Activated effector memory CD4-positive, alpha-beta T cell treated with Interleukin-2 at 50 U/mL for 16 hours (primary cell): ENCODE data around the gene TRAFD1.
"Not testable (repeated sequence)": the region's sequence is repeated elsewhere in the genome, so short reads cannot be mapped to it uniquely, and the experiment has no call there.

ENCODE experiments used
- DNase-seq: peaks from one replicate; pipeline ENCODE4 v3.0.0-alpha.2; 2020

Gene TRAFD1, protein sequence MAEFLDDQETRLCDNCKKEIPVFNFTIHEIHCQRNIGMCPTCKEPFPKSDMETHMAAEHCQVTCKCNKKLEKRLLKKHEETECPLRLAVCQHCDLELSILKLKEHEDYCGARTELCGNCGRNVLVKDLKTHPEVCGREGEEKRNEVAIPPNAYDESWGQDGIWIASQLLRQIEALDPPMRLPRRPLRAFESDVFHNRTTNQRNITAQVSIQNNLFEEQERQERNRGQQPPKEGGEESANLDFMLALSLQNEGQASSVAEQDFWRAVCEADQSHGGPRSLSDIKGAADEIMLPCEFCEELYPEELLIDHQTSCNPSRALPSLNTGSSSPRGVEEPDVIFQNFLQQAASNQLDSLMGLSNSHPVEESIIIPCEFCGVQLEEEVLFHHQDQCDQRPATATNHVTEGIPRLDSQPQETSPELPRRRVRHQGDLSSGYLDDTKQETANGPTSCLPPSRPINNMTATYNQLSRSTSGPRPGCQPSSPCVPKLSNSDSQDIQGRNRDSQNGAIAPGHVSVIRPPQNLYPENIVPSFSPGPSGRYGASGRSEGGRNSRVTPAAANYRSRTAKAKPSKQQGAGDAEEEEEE

DNA sequence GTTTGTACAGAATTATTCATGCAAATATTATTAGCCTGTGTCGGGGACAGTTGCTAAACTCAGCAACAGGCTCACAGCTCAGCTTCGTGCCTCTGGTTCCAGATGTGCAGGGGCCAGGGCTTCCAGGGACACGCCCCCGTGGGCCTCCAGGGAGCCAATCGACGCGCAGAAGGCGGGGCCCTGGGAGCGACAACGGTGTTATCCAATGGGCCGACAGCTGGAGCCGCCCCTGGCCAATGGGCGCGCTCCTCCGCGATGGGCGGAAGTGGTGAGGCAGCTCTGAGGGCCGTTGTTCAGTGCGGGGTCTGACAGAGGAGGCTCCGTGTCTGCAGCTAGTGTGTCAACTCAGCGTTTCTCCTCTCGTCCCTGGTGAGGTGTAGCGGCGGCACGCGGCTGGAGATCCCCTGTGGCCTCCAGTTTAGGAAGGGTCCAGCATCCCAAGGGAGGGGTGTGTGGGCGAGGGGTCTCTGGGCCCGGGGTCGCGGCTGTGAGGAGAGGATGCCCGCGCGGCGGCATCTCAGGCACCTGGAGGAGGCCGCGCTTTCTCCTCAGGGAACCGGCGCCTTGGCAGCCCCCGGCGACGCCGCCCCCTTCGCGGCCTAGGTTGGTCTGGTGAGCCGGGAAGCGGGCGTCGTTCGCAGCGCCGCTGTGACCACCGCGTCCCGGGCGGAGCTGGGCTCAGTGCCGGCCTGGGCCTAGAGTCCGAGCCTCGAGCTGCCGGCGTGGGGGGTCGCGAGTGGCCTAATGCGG is at the start of gene TRAFD1:
Gene TRAFD1 (plus strand): TSS at position 311 of the 750 bp plus-strand sequence. CDS start 4,963 bp downstream, outside the sequence.
- peak; percentile 99 for DNase-seq

DNA sequence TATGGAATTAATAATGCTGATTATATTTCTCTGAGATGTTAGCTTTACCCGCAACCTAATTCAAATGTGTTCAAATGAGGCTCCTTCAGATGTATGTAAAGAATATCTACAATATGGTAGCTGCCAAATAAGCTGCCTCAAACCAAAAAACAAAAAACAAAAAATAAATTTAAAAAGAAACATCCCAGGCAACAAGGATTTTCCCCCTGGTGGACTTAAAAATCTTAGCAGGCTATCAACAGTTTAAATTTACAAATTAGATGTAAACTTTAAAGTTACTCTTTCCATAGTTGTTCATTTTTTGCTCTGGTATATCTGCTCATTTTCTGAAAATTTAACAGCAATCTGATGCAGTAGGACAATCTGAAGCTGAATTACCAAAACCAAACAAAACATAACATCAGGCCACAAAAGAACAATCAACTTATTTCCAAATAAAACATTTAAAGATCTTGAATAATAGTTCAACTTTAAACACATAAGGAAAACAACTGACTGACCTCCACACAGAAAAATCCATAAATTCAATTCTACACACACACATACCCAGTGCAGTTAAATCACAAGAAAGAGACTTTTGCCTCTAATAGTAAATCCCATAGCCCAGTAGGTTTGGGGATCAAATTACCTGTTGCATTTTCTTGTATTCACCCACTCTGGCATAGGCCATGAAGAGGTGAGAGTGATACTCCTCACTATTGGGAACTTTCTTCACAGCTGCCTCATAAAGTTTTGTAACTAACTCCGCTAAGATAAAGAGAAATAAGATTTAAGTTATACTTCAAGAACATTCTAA is 38.1 kb upstream of the TRAFD1 start:
- no peak for DNase-seq

DNA sequence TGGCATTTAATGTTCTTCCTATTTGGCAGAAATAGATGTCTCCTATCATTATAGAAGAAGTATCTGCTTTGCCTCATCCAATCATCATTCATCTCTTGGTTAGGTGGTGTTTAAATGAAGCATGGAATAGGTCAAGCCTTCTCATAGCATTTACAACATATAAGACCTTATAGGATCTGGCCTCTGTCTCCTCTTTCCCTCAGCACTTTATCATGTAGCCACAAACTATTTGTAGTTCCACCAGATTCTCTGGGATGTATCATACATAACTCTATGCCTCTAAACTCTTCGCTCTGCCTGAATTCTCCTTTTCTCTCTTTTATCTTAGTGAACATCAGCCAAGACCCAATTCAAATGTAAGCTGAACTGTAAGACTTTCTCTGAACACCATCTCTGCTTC is 37.5 kb upstream of the TRAFD1 start:
- DNase-seq, result no peak

DNA sequence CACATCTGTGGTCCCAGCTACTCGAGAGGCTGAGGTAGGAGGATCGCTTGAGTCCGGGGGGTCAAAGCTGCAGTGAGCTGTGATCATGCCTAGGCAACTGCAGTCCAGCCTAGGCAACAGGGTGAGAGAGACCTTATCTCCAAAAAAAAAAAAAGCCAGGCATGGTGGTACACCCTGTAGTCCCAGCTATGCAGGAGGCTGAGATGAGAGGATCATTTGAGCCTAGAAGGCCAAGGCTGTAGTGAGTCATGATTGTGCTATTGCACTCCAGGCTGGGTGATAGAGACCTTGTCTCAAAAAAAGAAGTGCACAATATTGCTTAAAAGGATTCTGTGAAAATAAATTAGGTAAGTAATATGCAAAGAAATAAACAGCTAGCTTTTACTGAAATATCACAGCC is 33.8 kb upstream of the TRAFD1 start:
- DNase-seq, result no peak

DNA sequence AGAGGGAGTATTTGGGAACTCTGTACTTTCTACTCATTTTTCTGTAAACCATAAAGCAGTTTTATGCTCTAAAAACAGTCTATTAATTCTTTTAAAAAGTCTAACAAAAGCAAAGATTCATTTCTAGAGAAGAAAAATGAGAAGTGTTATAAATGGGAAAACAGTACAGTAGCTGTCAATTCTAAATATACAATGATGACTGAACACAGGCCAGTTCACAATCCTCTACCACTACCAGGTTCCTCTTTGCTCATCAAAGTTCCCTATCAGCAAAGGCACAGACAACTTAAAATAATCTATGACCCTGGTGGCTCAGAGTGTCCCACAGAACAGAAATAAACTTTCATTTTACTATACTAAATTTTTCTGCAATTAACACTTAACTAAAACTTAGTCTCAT is 29.3 kb upstream of the TRAFD1 start:
- DNase-seq, result no peak

DNA sequence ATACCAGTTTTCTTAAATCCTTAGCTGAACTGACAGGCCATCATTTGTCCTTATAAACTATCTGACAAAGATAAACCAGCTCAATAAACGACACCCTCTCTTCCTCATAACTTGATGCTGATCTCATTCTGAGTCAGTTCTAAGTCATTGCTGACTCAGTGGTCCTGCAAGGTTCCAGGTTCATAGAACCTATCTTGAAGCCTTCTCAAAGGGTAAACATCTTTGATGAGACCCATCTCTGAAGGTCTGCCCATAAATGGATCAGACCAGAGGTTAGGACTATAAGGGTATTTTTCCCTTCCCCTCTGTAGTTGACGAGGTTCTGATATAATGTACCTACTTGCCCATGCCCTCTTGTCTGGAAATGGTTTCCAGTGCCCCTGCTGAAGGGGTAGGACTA is 28.7 kb upstream of the TRAFD1 start:
- DNase-seq, result no peak

DNA sequence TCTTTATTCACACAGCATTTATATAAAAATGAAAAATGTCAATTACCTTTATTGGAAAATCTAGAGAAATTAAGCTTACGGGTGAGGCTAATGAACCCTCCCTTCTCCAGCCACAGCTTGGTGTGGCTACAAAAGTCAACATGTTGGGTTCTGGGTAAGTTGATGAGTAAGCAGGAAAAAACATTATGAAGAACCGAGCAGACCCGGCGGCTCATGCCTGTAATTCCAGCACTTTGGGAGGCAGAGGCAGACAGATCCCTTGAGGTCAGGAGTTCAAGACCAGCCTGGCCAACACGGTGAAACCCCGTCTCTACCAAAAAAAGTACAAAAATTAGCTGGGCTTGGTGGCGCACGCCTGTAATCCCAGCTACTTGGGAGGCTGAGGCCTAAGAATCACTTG is 27.7 kb upstream of the TRAFD1 start:
- DNase-seq, result no peak

DNA sequence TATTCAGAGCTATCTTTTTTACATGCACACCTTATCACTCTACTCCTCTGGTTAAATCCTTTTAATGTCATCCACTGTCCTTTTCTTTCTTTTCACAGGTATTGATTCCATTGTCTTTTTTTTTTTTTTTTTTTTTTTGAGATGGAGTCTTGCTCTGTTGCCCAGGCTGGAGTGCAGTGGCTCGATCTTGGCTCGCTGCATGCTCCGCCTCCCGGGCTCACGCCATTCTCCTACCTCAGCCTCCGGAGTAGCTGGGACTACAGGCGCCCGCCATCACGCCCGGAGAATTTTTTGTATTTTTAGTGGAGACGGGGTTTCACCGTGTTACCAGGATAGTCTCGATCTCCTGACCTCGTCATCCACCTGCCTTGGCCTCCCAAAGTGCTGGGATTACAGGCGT is 24.9 kb upstream of the TRAFD1 start:
- DNase-seq, result not testable (repeated sequence)

DNA sequence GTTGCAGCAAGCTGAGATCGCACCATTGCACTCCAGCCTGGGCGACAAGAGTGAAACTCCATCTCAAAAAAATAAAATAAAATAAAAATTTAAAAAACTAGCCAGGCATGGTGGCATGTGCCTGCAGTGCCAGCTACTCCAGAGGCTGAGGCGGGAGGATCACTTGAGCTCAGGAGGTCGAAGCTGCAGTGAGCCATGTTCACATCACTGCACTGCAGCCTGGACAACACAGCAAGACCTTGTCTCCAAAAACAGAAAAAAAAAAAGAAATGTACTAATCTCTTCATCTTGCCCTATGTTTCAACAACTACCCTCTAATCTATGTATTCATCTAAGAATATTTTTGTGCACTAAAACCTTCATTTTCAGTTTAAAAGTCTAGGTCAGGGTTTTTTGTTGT is 23.2 kb upstream of the TRAFD1 start:
- no peak for DNase-seq

DNA sequence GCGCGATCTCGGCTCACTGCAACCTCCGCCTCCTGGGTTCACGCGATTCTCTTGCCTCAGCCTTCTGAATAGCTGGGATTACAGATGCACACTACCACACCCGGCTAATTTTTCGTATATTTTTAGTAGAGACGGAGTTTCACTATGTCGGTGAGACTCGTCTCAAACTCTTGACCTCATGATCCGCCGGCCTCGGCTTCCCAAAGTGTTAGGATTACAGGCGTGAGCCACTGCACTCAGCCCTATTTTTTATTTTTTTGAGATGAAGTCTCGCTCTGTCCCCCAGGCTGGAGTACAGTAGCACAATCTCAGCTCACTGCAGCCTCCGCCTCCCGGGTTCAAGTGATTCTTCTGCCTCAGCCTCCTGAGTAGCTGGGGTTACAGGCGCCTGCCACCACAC is 22.6 kb upstream of the TRAFD1 start:
- not testable (repeated sequence) for DNase-seq

DNA sequence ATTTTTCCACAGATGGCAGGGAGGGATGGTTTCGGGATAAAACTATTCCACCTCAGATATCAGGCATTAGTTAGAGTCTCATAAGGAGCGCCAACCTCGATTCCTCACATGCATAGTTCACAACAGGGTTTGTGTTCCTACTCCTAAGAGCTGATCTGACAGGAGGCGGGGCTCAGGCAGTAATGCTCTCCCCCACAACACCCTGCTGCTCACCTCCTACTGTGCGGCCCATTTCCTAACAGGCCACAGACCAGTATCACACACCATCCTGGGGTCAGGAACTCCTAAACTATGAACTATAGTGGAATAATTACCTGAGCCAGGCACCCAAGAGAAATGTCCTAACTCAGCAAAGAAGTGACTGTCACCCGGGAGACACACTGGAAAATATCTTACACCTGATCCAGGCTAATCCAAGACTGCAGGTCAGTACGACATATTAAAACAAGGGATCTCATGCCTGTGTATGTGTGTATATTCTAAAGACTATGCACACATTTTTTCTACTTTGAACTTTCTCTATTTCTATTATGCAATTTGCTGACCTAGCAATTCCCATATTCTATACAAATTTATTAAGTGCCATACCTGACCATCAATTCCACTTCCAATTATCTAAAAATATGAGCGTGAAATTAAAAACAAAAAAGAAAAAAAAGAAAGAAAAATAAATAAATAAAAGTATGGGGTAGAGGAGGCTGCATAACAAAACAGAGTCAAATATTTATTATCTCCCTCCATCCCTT is 21.4 kb upstream of the TRAFD1 start:
- no peak for DNase-seq

DNA sequence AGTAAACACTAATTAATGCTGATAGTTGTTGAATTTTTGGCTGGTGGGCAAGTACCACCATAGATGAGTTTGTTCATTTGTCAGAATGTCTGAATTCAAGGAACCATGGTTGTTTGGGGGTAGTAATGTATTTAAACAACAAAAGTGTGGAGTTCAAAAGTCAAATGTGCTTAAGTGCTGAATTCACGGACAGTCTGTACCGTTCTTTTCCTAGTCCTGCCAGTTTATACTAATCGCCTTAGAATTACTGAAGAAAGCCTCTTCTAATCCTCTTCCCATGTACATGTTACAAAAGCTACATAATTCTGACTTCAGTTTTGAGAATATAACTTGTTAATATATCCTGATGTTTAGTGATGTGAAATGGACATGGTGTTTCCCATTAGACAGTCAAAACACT is 19.5 kb upstream of the TRAFD1 start:
- DNase-seq, result no peak

DNA sequence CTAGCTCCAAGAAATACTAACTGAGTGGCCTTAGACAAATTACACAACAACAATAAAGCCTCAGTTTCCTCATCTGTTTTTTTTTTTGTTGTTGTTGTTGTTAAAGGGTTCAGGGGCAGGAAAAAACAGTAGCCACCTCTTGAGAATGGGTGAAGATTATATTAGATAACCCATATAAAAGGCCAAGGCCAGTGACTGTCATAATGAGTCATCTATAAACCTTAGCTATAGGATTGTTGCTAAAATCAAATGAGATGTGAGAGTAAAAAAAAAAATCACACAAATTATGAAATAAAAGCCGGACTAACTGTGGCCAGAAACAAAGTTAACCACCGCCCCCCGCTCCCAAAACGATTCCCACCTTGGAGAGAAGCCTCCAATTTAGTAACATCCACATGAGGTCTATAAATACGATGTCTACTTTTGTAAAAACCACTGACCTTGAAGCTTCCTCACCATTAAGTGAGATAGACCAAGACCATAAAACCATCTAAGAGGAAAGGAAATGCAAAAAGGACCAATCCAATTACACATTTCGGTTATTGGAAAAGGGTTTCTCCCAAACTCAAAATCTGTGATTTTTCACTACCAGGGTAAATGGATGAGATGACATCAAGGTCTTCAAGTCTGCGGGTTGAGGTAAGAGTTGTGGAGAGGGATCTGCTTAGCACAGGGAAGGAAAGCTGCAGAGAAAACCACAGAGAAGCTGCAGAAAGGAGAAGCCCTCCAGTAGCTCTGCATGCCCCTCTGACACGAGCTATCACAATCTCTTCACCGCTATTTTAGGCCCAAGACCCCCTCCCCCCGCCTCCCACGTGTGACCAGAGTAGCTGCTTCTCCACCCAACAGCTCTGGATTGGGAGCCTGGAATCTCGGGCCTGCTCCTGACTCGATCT is 17.8 kb upstream of the TRAFD1 start:
- DNase-seq, result no peak

DNA sequence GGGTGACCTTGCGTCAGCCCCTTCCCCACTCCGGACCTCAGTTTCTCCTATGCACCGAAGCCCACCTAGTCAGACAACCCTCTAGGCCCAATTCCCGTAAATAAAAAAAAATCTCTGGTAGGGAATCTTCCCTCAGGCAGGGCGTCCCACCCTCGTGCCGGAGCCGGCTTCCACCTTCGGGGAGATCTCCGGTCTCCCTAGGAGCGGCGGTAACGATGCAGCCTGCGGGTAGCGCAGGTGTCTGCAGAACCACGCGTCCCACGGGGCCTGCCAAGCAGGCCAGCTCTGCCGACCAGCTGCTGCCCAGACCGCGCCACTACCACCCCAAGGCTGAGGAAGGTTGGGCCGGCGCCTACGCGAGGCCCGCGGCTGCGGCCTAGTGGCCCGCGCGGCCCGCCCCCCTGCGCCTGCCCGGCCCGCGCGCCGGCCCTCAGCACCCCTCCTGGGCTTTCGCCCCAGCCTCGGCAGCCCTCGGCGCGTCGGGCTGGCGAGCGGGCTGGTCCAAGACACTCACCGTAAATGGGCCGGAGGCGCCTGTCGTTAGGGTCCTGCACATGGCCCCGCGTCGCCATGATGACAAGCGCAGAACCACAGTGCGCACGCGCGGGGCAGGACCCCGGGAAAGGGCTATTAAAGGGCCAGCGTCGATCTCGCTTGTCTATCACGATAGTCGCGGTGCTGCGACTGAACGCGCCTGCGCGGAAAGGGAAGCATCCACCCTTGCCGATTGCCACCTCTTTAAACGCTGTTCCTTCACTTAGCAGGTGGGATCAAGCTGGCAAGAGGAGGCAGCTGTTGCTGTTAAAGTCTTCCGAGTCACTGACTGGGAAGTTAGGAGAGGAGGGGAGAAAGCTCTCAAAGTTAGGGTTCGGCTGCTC is 16.9 kb upstream of the TRAFD1 start, which contains the start of gene NAA25:
Gene NAA25 (minus strand): TSS at position 582 of the 878 bp plus-strand sequence. CDS start 10 bp downstream, at position 572.
- peak; percentile 76 for DNase-seq

DNA sequence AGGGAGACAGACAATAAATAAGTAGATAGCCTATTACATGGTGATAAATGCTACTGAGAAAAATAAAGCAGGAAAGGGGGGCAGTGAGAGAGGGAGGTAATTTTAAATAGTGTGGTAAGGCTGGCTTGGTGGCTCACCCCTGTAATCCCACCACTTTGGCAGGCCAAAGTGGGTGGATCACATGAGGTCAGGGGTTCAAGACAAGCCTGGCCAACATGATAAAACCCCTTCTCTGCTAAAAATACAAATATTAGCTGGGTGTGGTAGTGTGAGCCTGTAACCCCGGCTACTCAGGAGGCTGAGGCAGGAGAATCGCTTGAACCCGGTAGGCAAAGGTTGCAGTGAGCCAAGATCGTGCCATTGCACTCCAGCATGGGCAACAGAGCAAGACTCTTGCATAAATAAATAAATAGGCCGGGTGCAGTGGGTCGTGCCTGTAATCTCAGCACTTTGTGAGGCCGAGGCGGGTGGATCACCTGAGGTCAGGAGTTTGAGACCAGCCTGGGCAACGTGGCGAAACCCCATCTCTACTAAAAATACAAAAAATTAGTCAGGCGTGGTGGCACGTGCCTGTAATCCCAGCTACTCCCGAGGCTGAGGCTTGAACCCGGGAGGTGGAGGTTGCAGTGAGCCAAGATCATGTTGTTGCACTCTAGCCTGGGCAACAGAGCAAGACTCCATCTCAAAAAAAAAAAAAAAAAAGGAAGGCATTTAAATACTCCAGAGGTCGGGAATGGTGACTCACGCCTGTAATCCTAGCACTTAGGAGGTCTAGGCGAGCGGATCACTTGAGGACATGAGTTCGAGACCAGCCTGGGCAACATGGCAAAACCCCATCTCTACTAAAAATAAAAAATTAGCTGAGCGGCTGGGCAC is 14.3 kb upstream of the TRAFD1 start:
- not testable (repeated sequence) for DNase-seq

DNA sequence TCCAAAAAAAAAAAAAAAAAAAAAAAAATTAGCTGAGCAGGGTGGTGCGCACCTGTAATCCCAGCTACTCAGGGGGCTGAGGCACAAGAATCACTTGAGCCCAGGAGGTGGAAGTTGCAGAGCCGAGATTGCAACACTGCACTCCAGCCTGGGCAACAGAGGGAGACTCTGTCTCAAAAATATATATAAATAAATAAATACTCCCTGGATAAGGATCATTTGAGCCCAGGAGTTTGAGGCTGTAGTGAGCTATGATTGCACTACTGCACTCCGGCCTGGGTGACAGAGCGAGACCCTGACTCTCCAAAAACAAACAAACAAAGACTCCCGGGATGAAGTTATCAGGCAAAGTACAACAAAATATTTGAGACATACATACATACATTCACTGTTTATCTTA is 13.4 kb upstream of the TRAFD1 start:
- no peak for DNase-seq

DNA sequence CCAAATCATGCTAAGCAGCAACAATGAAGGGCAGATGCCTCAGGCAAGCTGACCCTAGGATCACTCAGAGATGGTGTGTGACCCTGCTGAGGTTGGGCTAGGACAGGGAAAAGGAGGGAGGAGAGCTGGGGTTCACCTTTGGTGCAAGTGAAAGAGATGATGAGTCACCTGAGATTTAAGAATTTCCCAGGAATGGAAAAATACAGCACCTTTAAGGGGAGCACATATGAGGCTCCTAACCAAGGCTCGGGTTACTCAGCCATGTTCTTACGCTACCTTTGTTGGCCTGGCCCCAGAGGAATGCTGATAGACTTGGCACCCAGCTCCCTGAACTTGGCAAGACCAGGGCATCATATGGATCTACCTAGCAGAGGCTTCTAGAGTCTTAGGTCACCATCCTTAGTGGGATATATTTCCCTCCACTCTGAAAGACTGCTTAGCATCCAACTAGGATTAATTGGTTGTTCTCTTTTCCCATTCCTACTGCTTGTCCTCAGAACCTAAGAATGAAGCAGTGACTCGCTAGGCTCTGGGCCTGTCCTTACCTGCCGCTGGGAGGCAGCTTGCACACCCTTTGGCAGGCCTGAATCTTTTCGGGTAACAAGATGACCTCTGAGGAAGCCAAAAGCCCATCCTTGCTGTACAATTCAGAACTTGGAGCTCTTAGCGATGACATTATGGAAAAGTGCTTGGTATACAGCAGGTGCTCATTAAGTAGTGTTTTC is 12.8 kb upstream of the TRAFD1 start:
- DNase-seq, result no peak
